ENCODE measurements around the gene MROH9.

The MROH9 gene

DNA sequence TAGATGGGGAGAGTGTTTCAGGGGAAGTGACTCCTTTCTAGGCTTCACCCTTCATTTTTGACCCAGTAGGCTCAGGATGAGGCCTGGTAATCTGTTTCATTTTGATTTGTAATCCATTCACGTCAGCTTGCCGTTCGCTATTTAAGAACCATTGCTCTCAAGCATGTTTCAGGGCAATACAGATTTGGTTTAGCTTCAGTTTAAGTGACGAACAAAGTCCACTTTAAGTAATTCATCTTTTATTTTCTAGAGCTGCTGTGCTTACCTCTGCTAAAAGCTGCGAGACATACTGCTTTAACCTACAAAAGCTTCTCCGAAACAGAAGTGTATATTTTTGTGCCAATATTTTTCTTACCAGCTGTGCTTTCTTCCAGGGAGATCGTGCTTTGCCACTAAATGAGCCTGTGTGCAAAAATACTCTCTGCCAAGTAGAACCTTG, 146.4 kb downstream of the MROH9 start:
- no peak for DNase-seq (ENCODE audit: low read depth in 2 of 2)

DNA sequence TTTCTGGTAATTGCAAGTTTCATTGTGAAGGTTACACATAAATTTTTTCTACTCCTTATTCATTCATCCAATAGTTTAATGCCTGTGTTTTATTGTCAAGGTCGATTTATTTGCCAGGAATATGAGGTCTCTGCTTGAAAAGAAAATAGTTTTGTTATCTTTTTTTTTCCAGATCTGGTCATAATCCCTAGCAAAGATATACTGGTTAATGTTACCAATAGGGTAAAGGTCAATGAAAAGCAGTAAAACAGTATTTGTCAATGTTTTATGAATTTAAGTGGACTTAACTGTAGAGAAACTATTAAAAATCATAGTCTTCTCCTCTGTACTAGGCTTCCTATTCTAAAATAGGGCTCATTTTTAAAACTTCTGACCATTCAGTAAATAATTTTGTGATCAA, 147.3 kb downstream of the MROH9 start:
- no peak for DNase-seq (ENCODE audit: low read depth in 2 of 2)

DNA sequence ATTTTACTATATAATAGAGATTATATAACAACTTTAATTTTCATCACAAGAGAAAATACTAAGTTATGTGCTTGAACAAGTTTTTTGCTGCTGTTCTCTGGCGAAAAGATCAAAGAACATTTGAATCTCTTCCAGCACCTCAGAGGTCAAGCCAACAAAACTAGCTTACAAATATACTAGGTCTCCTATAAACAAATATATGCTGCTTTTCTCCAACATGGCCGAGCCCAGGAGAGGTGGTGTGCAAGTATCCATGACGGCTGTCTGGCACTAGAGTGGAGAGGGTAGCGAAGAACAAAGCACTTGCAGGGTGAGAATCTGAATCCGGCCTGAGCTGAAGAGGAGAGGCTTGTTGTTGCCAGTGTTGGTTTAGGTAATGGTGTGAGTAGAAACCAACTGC, 147.9 kb downstream of the MROH9 start:
- no peak for DNase-seq (ENCODE audit: low read depth in 2 of 2)

DNA sequence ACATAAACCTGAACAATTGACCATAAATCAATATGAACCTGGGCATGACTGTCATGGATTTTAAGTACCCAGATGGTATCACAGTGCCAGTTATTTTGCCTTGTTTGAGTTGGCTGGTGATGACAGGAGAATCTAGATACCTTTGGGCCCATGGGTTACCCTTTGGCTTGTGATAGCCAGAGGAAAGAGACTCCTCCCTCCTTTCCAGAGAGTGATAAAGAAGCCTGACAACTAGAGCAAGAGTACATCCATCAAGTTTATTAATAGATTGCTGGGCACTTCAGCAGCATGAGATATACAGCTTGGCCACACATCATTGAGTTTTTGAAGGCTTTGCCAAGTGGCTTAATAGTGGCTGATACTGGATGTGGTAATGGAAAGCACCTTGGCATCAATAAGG, 148.8 kb downstream of the MROH9 start:
- DNase-seq (ENCODE audit: low read depth in 2 of 2): no peak

DNA sequence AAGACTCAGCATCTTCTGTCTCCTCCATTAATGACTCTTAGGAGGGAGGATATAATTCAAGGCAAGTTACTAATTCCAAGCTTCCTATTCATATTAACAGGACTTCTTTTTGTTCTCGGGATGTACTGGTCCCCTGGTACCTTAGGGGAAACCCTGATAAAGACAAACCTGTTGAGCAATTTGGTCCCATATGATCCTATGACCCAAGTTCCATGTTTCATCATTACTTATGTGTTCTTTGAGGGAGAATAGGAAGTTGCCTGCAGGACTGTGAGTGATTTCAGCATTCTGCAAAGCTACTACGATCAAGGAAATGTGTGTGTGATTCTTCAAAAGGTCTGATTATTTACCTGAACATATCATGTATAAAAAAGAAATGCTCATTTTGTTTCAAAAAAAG, 149.5 kb downstream of the MROH9 start:
- no peak for DNase-seq (ENCODE audit: low read depth in 2 of 2)

DNA sequence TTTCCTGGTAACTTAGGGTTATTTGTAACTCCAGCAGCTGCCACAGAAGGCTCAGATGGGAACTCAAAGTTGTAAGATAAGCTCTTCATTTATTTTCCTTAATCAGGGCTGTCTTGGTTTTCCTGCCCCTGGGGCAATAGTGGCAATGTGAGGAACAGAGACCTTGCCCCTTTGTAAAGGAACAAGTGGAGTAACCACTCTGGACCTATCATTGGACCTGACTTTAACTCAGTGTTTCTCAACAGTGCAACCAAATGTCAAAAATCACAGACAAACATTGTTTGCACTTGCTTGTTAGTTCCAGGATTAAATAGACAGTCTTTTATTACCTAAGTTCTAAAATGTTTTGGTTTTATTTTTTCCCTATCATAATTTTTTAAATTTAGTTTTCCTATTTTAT, 152.6 kb downstream of the MROH9 start:
- DNase-seq (ENCODE audit: low read depth in 2 of 2): no peak

DNA sequence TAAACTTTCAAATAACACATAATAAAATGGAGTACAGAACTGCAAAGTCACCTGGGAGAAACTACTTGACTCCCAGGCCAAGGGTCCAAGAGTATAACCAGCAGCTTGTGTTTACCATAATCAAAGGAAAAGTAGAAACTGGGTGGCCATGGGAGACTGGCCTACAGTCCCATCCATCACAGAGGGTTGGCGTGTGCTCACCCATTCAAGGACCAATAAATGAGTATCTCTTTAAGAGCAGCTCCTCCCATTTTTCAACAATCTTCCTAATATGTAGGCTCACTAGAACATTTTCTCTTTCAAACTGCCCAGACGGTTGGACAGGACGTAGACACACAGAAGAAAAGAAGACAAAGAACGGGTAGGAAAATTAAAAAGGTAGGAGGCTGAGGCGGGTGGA, 155.3 kb downstream of the MROH9 start, which contains the start of gene FMO3:
TSS of gene FMO3 (plus strand) at position 302 of the 400 bp plus-strand sequence. CDS start 1,754 bp downstream, outside the sequence.
- DNase-seq (ENCODE audit: low read depth in 2 of 2): no peak

DNA sequence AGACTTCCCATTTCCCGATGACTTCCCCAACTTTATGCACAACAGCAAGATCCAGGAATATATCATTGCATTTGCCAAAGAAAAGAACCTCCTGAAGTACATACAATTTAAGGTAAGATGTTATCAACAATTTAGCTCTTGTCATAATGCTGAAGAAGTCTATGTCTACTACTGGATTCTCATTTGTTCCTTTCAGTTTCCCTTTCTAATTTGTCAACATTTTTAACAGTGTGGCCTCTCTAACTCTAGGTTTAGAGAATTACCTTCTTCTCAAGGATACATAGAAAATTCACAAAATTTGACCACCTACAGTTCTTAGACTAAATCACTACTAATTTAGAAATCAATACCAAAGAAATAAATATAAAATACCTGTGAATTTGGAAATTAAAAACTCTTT, 168.5 kb downstream of the MROH9 start:
- no peak for DNase-seq (ENCODE audit: low read depth in 2 of 2)

DNA sequence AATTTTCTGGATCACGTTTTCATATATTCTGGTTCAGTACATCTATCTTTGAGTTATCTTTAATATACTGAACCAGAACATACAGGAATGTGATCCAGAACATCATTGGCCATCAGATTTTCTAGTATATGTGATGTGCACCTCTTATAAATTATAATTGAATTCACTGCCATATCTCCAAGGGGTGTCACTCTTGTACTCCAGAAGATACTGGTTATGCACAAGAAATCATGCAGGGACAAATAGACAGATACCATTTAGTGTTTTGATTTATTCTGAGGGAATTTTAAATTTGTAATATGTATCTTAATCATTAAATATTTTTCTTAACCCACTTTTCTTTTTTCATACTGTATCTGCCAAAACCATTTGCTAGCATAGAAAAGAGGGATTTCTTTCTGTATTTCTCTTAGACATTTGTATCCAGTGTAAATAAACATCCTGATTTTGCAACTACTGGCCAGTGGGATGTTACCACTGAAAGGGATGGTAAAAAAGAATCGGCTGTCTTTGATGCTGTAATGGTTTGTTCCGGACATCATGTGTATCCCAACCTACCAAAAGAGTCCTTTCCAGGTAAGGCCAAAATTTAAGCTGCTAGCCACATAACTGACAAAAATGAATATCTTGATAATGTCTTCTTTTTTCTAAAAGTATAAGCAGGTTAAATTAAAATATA, 172.1 kb downstream of the MROH9 start:
- no peak for DNase-seq (ENCODE audit: low read depth in 2 of 2)

DNA sequence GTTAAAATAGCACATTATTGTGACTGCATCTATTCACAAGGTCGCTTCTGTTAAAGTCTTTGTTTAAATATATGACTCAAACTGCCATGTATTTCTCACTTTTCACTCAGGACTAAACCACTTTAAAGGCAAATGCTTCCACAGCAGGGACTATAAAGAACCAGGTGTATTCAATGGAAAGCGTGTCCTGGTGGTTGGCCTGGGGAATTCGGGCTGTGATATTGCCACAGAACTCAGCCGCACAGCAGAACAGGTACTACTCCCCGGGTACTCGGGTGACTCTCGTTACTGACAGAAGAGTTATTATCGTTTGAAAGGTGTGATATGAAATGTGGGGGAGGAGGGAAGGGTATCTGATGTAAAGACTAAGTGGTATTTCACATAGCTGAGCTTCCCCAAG, 172.6 kb downstream of the MROH9 start:
- no peak for DNase-seq (ENCODE audit: low read depth in 2 of 2)

DNA sequence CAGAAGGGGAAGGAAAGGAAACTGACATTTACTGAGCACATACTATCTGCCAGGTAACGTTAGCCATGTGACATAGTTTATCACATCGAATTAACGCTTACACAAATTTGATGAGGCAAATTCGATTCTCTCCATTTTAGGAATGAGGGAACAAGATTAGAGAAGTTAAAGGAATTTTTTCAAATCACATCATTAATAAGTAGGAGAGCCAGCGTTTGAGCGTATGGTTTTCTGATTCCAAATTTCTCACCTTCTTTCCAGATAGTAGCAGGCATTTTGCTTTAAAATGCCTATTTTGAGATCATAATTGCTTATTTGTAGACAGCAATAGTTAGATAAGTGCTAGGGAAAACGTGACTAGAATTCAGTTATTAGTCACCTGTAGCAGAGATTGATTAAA, 174.6 kb downstream of the MROH9 start:
- no peak for DNase-seq (ENCODE audit: low read depth in 2 of 2)

DNA sequence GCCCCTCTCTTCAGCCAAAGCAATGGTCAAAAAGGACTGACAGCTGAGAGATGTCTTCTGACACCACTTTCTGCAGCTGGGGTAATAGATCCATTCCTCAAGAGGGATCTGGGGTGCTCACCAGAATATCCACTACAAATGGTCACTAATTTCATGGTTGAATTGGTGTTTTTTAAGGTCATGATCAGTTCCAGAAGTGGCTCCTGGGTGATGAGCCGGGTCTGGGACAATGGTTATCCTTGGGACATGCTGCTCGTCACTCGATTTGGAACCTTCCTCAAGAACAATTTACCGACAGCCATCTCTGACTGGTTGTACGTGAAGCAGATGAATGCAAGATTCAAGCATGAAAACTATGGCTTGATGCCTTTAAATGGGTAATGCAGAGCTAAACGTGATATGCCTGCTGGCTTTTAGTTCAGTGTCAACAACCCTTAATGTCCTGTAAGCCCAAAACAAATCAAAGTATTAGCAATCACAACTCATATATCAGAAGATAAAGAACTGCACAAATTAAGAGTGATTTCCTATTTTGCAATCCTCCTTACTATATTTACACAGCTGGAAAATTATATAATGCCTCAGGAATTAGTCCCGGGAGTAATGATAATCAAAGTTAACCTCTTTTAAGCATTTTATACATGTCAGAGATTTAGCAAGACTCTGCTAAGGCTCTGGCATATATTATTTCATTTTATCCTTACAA, 175.4 kb downstream of the MROH9 start:
- DNase-seq (ENCODE audit: low read depth in 2 of 2): peak; percentile 44 to 53

DNA sequence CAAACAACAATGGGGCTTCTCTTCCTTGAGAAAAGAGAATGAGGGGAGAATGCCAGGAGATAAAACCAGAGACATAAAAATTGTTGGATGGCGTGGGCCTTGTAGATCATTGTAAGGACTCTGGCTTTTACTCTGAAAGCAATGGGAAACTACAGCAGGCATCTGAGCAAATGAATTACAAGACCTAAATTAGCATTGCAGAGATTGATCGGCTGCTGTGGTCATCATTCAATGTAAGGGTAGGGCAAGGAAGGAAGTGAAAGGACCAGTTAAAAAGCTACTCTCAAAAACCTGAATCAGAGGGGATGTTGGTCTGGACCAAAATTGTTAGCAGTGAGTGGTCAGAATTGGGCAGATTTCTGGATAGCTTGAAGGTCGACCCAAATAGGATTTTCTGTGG, 176.8 kb downstream of the MROH9 start:
- DNase-seq (ENCODE audit: low read depth in 2 of 2): no peak

DNA sequence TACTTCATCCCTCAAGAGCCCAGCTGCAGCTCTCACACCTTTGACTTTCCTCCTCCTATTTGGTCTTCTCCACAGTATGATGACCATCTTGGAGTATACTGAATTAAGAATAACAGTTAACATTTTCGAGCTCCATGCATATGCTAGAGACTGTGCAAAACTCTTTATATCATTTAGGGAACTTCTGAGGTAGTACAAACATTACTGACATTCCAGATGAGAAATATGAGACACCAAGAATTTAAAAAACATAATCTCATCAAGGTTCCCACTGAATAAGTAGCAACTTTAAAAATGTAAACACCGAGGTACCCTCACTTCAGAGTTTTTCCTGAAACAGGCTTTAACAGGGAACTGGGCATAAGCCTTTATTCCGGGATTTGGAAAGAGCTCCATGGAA, 178.0 kb downstream of the MROH9 start:
- DNase-seq (ENCODE audit: low read depth in 2 of 2): no peak

All from fibroblast of skin of left quadriceps (primary cell).